K562 (cell line): ENCODE measurements around the gene GPRIN1. TPM values are rescaled to one million over a fixed set of nuclear protein-coding genes. Genes with fewer than 3 reads are reported as not detected.

Experiments
- ATF7 ChIP-seq: fragments of 450-650 bp; IDR thresholded peaks from 2 replicates; pipeline ENCODE4 v1.7.1; 2014; ENCODE audit warnings: mild to moderate bottlenecking, moderate library complexity
- BACH1 ChIP-seq: fragments of 200-800 bp; sonication (Bioruptor generic); IDR thresholded peaks from 2 replicates; pipeline ENCODE4 v1.6.1; 2016; ENCODE audit warnings: missing genetic modification characterization, missing compliant biosample characterization
- FOXP1 ChIP-seq: sonication (generic); formaldehyde crosslinking; IDR thresholded peaks from 2 replicates; pipeline ENCODE4 v1.8.0; 2022; ENCODE audit warnings: mild to moderate bottlenecking, missing genetic modification reagents
- KLF13 ChIP-seq: fragments of 450-650 bp; IDR thresholded peaks from 2 replicates; pipeline ENCODE4 v1.6.1; 2016; ENCODE audit warnings: missing genetic modification characterization, low read depth, mild to moderate bottlenecking, missing compliant biosample characterization, moderate library complexity, borderline replicate concordance
- MXI1 ChIP-seq: IDR thresholded peaks from 2 replicates; pipeline ENCODE4 v1.6.1; 2011; ENCODE audit warnings: low read depth, mild to moderate bottlenecking, improper control_type of control experiment, low read length
- NCOA2 ChIP-seq, 2 experiments: fragments of 450-650 bp; IDR thresholded peaks; 2 replicates each; pipeline ENCODE4 v1.6.1; 2018; ENCODE audit warnings: mild to moderate bottlenecking in 2 of 2, moderate library complexity in 1 of 2; ENCODE audit not compliant: partially characterized antibody in 2 of 2
- NELFE ChIP-seq: IDR thresholded peaks from 2 replicates; pipeline ENCODE4 v1.6.1; 2011; ENCODE audit warnings: mild to moderate bottlenecking; ENCODE audit not compliant: insufficient read depth, insufficient read length
- PHF21A ChIP-seq: fragments of 450-650 bp; IDR thresholded peaks from 2 replicates; pipeline ENCODE4 v1.6.1; 2017; ENCODE audit warnings: low read depth, borderline replicate concordance
- RCOR1 ChIP-seq, 2 experiments: IDR thresholded peaks; 2 replicates each; pipeline ENCODE4 v1.6.1; 2012; ENCODE audit warnings: low read depth in 2 of 2, low read length in 2 of 2, borderline replicate concordance in 1 of 2, improper control_type of control experiment in 1 of 2
- ZNF274 ChIP-seq: IDR thresholded peaks from 2 replicates; pipeline ENCODE4 v1.6.1; 2011; ENCODE audit warnings: low read depth, mild to moderate bottlenecking, low read length, moderate library complexity, borderline replicate concordance
- ZNF584 ChIP-seq: fragments of 200-800 bp; sonication (Bioruptor generic); IDR thresholded peaks from 2 replicates; pipeline ENCODE4 v1.6.1; 2016; ENCODE audit warnings: low read depth, mild to moderate bottlenecking, missing genetic modification characterization, missing compliant biosample characterization
- ZNF75A ChIP-seq: fragments of 450-650 bp; formaldehyde crosslinking; IDR thresholded peaks from 2 replicates; pipeline ENCODE4 v1.4.0; 2020; ENCODE audit warnings: mild to moderate bottlenecking
- polyA plus RNA-seq, 8 experiments: library from polyadenylated mRNA; depleted of rRNA in 4 of 8; stranded (reverse) in 5 of 8; unstranded in 3 of 8; fragments of >200 nt; fragmentation: Nextera tagmentation in 2 of 8; fragmentation: Illumina TruSeq in 1 of 8; extraction: Ambion mirVana in 2 of 8; extraction: Trizol in 1 of 8; gene quantifications; 2 replicates each; pipeline versions ENCODE4 v1.2.1 to v1.2.3, GENCODE V29; 2011 to 2014; ENCODE audit warnings: inconsistent platforms in 1 of 8, missing spikeins in 1 of 8
- total RNA-seq, 7 experiments: library from RNA; depleted of rRNA in 6 of 7; stranded (reverse); fragments of >200 nt in 6 of 7; fragmentation: Illumina TruSeq in 2 of 7; extraction: Trizol in 2 of 7; gene quantifications; 2 replicates each; pipeline versions ENCODE4 v1.2.1 to v1.2.3, GENCODE V29; 2011 to 2021; ENCODE audit warnings: low replicate concordance in 1 of 7
- TF ChIP-seq, protein P1 (sequence below): fragments of 450-650 bp; IDR thresholded peaks from 2 replicates; pipeline ENCODE4 v1.6.1; 2016; ENCODE audit warnings: low read depth
- TF ChIP-seq, protein P2 (sequence below): sonication (generic); formaldehyde crosslinking; IDR thresholded peaks from 2 replicates; pipeline ENCODE4 v1.8.1; 2023; ENCODE audit warnings: mild to moderate bottlenecking, missing genetic modification reagents
- TF ChIP-seq, protein P3 (sequence below): fragments of 250-450 bp; sonication (Bioruptor Pico); IDR thresholded peaks from 2 replicates; pipeline ENCODE4 v1.8.0; 2022; ENCODE audit warnings: moderate library complexity, mild to moderate bottlenecking, inconsistent platforms
- TF ChIP-seq, protein P4 (sequence below): conservative IDR thresholded peaks from 2 replicates; pipeline ENCODE4 v1.6.1; 2011; ENCODE audit warnings: low read depth, mild to moderate bottlenecking, low read length; ENCODE audit not compliant: control insufficient read depth

Gene GPRIN1
- total and polyA plus RNA-seq, 9 of the 15 experiments (the other 6 are each of a cell fraction or from before 2014, with no cell fraction given) = 0.15 to 11.6 (median 4.4) TPM

DNA sequence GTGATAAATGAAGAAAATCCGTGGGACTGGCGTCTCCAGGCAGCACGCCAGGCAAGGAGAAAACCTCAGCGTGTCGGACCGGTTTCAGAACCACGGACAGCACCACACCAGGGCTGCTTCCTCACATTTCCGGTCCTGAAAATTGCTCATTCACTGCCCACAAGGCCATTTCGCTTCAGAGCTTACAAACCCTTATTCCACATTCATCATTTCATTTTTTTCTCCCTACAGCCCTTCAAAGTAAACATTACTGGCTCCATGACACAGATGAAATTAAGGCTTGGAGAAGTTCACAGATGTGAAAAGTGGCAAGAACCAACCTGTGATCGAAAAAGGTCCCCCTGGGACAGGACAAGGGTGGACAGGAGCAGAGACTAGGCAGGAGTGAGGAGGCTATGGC lies 1.5 kb upstream of the GPRIN1 start (continued):
- TF ChIP-seq, protein P1, sequence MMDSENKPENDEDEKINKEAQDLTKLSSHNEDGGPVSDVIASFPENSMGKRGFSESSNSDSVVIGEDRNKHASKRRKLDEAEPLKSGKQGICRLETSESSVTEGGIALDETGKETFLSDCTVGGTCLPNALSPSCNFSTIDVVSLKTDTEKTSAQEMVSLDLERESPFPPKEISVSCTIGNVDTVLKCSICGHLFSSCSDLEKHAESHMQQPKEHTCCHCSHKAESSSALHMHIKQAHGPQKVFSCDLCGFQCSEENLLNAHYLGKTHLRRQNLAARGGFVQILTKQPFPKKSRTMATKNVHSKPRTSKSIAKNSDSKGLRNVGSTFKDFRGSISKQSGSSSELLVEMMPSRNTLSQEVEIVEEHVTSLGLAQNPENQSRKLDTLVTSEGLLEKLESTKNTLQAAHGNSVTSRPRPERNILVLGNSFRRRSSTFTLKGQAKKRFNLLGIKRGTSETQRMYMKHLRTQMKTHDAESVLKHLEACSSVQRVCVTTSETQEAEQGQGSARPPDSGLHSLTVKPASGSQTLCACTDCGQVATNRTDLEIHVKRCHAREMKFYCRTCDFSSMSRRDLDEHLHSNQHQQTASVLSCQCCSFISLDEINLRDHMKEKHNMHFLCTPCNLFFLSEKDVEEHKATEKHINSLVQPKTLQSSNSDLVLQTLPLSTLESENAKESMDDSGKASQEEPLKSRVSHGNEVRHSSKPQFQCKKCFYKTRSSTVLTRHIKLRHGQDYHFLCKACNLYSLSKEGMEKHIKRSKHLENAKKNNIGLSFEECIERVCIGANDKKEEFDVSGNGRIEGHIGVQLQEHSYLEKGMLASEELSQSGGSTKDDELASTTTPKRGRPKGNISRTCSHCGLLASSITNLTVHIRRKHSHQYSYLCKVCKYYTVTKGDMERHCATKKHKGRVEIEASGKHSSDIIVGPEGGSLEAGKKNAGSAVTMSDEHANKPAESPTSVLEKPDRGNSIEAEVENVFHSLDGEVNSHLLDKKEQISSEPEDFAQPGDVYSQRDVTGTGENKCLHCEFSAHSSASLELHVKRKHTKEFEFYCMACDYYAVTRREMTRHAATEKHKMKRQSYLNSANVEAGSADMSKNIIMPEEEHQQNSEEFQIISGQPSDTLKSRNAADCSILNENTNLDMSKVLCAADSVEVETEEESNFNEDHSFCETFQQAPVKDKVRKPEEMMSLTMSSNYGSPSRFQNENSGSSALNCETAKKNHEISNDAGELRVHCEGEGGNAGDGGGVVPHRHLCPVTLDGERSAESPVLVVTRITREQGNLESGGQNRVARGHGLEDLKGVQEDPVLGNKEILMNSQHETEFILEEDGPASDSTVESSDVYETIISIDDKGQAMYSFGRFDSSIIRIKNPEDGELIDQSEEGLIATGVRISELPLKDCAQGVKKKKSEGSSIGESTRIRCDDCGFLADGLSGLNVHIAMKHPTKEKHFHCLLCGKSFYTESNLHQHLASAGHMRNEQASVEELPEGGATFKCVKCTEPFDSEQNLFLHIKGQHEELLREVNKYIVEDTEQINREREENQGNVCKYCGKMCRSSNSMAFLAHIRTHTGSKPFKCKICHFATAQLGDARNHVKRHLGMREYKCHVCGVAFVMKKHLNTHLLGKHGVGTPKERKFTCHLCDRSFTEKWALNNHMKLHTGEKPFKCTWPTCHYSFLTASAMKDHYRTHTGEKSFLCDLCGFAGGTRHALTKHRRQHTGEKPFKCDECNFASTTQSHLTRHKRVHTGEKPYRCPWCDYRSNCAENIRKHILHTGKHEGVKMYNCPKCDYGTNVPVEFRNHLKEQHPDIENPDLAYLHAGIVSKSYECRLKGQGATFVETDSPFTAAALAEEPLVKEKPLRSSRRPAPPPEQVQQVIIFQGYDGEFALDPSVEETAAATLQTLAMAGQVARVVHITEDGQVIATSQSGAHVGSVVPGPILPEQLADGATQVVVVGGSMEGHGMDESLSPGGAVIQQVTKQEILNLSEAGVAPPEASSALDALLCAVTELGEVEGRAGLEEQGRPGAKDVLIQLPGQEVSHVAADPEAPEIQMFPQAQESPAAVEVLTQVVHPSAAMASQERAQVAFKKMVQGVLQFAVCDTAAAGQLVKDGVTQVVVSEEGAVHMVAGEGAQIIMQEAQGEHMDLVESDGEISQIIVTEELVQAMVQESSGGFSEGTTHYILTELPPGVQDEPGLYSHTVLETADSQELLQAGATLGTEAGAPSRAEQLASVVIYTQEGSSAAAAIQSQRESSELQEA = no peak
- TF ChIP-seq, protein P2, sequence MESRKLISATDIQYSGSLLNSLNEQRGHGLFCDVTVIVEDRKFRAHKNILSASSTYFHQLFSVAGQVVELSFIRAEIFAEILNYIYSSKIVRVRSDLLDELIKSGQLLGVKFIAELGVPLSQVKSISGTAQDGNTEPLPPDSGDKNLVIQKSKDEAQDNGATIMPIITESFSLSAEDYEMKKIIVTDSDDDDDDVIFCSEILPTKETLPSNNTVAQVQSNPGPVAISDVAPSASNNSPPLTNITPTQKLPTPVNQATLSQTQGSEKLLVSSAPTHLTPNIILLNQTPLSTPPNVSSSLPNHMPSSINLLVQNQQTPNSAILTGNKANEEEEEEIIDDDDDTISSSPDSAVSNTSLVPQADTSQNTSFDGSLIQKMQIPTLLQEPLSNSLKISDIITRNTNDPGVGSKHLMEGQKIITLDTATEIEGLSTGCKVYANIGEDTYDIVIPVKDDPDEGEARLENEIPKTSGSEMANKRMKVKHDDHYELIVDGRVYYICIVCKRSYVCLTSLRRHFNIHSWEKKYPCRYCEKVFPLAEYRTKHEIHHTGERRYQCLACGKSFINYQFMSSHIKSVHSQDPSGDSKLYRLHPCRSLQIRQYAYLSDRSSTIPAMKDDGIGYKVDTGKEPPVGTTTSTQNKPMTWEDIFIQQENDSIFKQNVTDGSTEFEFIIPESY = no peak
- TF ChIP-seq RCOR1 (IDR thresholded peaks at IDR 0.05; ENCODE audit: borderline replicate concordance in 1 of 2, low read depth in 2 of 2, low read length in 2 of 2) (peak in 1 of 2 experiments; percentile 86; a peak in 2 of 4 replicates), PHF21A (no peak), MXI1 (peak; percentile 83), NELFE (no peak), BACH1 (tag) (no peak; the same call in 1 of the 2 replicates), ZNF584 (CRISPR knock-in tag) (0 out of 2 replicates have a peak, but pooled peaks have one; percentile 37), FOXP1 (CRISPR knock-in tag) (no peak), KLF13 (tag) (no peak), ZNF75A (CRISPR knock-in tag) (no peak), NCOA2 (IDR thresholded peaks at IDR 0.05; ENCODE audit: partially characterized antibody in 2 of 2) (no peak), ZNF274 (no peak), ATF7 (no peak)
- TF ChIP-seq, protein P3, sequence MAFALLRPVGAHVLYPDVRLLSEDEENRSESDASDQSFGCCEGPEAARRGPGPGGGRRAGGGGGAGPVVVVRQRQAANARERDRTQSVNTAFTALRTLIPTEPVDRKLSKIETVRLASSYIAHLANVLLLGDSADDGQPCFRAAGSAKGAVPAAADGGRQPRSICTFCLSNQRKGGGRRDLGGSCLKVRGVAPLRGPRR (CRISPR knock-in tag) = no peak
- TF ChIP-seq, protein P4, sequence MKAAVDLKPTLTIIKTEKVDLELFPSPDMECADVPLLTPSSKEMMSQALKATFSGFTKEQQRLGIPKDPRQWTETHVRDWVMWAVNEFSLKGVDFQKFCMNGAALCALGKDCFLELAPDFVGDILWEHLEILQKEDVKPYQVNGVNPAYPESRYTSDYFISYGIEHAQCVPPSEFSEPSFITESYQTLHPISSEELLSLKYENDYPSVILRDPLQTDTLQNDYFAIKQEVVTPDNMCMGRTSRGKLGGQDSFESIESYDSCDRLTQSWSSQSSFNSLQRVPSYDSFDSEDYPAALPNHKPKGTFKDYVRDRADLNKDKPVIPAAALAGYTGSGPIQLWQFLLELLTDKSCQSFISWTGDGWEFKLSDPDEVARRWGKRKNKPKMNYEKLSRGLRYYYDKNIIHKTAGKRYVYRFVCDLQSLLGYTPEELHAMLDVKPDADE = peak; percentile 83; the same call in 1 of the 2 replicates
- TF ChIP-seq, all 486 proteins: peak for 55
